Measurements from ENCODE around the gene SLC22A2. TPM values are rescaled to one million over a fixed set of nuclear protein-coding genes. Genes with fewer than 3 reads are reported as not detected.

Gene SLC22A2
- total and polyA plus RNA-seq, 2 of the 13 experiments (the other 11 are each of a cell fraction or from before 2014, with no cell fraction given): not detected

DNA sequence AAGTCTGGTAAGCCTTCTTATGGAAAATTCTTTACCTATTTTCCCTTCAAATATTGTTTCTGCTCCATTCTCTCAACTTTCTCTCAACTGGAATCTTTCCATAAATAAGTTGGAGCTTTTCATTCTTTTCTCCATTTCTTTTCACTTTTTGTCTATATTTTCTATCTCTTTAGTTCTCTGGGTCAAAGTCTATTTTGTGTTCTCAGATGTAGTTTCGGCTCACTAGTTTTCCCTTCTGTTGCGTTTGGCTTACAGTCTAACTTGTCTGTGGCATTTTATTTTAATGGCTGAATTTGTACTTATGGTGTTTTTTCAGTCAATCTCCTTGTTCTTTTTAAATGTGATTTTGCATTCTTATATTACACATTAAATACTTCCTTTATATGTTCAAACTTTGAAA lies 14.1 kb upstream of the SLC22A2 start:
- 14% methylated on average over 2 of the region's 2 CpGs for WGBS (ENCODE audit: low lambda C conversion rate)
- no peak for DNase-seq (ENCODE audit: low spot score)
- CTCF ChIA-PET (ENCODE audit: low intra/inter-chr PET ratio, low total read pairs): no interaction called here
- ATAC-seq: no peak
- intact Hi-C loops (cut with micrococcal nuclease; ENCODE audit: unreplicated experiment): no loop called here
- Histone ChIP-seq H3K4me2 (ENCODE audit: low read depth, low read length) (no peak overlapping the region), H3K79me2 (ENCODE audit: insufficient read depth, low read length) (no peaks in the 10 kb centered on the region), H3K27me3 (ENCODE audit: control insufficient read depth in 1 of 2, insufficient read depth in 2 of 2, low read length in 2 of 2) (peaks cover 0 to 22% of the 10 kb centered on the region in 2 experiments; a peak in 3 of 5 replicates), H3K4me1 (ENCODE audit: insufficient read depth, low read length) (no peaks in the 10 kb centered on the region), H3K4me3 (replicated peaks in 1 of 3; ENCODE audit: insufficient read depth in 1 of 3, low read depth in 2 of 3, low read length in 3 of 3) (no peak overlapping the region), H2AFZ (ENCODE audit: low read length) (no peak overlapping the region), H3K36me3 (replicated peaks in 1 of 2; ENCODE audit: control insufficient read depth in 1 of 2, insufficient read depth in 2 of 2, low read length in 2 of 2) (no peaks in the 10 kb centered on the region), H4K20me1 (ENCODE audit: insufficient read depth, low read length) (no peaks in the 10 kb centered on the region), H3K9ac (ENCODE audit: insufficient read depth, low read depth, low read length) (no peak overlapping the region), H3K27ac (ENCODE audit: extremely low read length, insufficient read depth, low read length) (no peak overlapping the region), H3K9me3 (ENCODE audit: low read length) (no peaks in the 10 kb centered on the region)
- no peak for FAIRE-seq
- in situ Hi-C loops (cut with HindIII; ENCODE audit: extremely low pct_ligation_motif_present, low pct_unique_long_range_greater_than_20kb): no loop called here
- TF ChIP-seq IRX3 (CRISPR knock-in tag; IDR thresholded peaks at IDR 0.05; ENCODE audit: borderline replicate concordance, low read depth): no peak
- TF ChIP-seq ZNF562 (CRISPR knock-in tag; IDR thresholded peaks at IDR 0.05; ENCODE audit: borderline replicate concordance): no peak
- no peak for TF ChIP-seq ZMYM2 (CRISPR knock-in tag; IDR thresholded peaks at IDR 0.05)
- TF ChIP-seq ZUFSP (CRISPR knock-in tag; IDR thresholded peaks at IDR 0.05; ENCODE audit: borderline replicate concordance): no peak
- no peak for TF ChIP-seq JUN (CRISPR knock-in tag; IDR thresholded peaks at IDR 0.05)
- TF ChIP-seq KAT2B (IDR thresholded peaks at IDR 0.05; ENCODE audit: borderline replicate concordance, low read depth, low read length): no peak
- TF ChIP-seq ZNF44 (CRISPR knock-in tag; IDR thresholded peaks at IDR 0.05): no peak
- no peak for TF ChIP-seq ZNF232 (CRISPR knock-in tag; IDR thresholded peaks at IDR 0.05; ENCODE audit: borderline replicate concordance)
- no peak for TF ChIP-seq ZNF850 (CRISPR knock-in tag; conservative IDR thresholded peaks at IDR 0.05)
- no peak for TF ChIP-seq ZBTB42 (CRISPR knock-in tag; IDR thresholded peaks at IDR 0.05)
- no peak for TF ChIP-seq GABPA (IDR thresholded peaks at IDR 0.05; ENCODE audit: low read depth, low read length)
- TF ChIP-seq GABPA (CRISPR knock-in tag; IDR thresholded peaks at IDR 0.05; ENCODE audit: low read depth): no peak
- no peak for TF ChIP-seq ZNF207 (IDR thresholded peaks at IDR 0.05; ENCODE audit: borderline replicate concordance)
- TF ChIP-seq IRF9 (CRISPR knock-in tag; IDR thresholded peaks at IDR 0.05; ENCODE audit: borderline replicate concordance): no peak
- TF ChIP-seq IKZF4 (CRISPR knock-in tag; IDR thresholded peaks at IDR 0.05; ENCODE audit: borderline replicate concordance, low read depth, not compliant biosample characterization): no peak
- TF ChIP-seq HMGA1 (CRISPR knock-in tag; conservative IDR thresholded peaks at IDR 0.05): no peak
- TF ChIP-seq ZNF260 (CRISPR knock-in tag; IDR thresholded peaks at IDR 0.05; ENCODE audit: borderline replicate concordance, low read depth): no peak
- TF ChIP-seq CHD2 (IDR thresholded peaks at IDR 0.05; ENCODE audit: low read depth, low read length): no peak
- BruUV-seq (replicated peaks): no TSS peak
- POLR2A ChIA-PET: no interaction called here

Data from HepG2 (cell line).